SK-N-SH (cell line): ENCODE data around the gene TRIM28. TPM values are rescaled to one million over a fixed set of nuclear protein-coding genes. Genes with fewer than 3 reads are reported as not detected.
A peak's percentile ranks its signal among the peaks of the same experiment; 100 is the strongest.
"Not testable (repeated sequence)": the region's sequence is repeated elsewhere in the genome, so short reads cannot be mapped to it uniquely, and the experiment has no call there.

Experiments
- CTCF ChIA-PET: fragments of 300-600, 350-600 bp; formaldehyde crosslinking; extraction: SDS; loops from one replicate; lab custom pipeline; 2021; lab: Yijun Ruan, JAX
- POLR2A ChIA-PET: fragments of 350-600 bp; sonication (Branson Sonifier 250); formaldehyde crosslinking; extraction: SDS; loops from one replicate; lab custom pipeline; 2020; ENCODE audit warnings: antibody characterized with exemption, inconsistent platforms; lab: Yijun Ruan, JAX
- DNase-seq: peaks from one replicate; pipeline ENCODE4 v3.0.0; 2012
- H2AFZ ChIP-seq: fragments of 200-600 bp; sonication (generic); 2 replicates; pipeline ENCODE4 v1.8.1; 2016; ENCODE audit warnings: antibody characterized with exemption, mild to moderate bottlenecking, low read depth
- H3F3A ChIP-seq: fragments of 200-600 bp; sonication (generic); replicated peaks from 2 replicates; pipeline ENCODE3; 2016; ENCODE audit warnings: antibody characterized with exemption, mild to moderate bottlenecking; ENCODE audit not compliant: insufficient read depth
- H3K27ac ChIP-seq, 2 experiments: fragments of 200-500 bp in 1 of 2; fragments of 200-600 bp in 1 of 2; sonication (Bioruptor generic) in 1 of 2; sonication (generic), shearing (Covaris generic) in 1 of 2; 2 replicates each; pipeline versions ENCODE4 v1.5.1 to v1.6.1; 2014 to 2016; ENCODE audit warnings: low read depth in 2 of 2, inconsistent platforms in 1 of 2, low read length in 1 of 2, mild to moderate bottlenecking in 1 of 2, mixed read lengths in 1 of 2
- H3K27me3 ChIP-seq: fragments of 200-600 bp; sonication (generic), shearing (Covaris generic); 2 replicates; pipeline ENCODE4 v1.6.1; 2016; ENCODE audit warnings: mixed run types; ENCODE audit not compliant: insufficient read depth
- H3K36me3 ChIP-seq, 2 experiments: fragments of 200-500 bp in 1 of 2; fragments of 200-600 bp in 1 of 2; sonication (Bioruptor generic) in 1 of 2; sonication (generic) in 1 of 2; replicated peaks in 1 of 2; 2 replicates each; pipeline versions ENCODE3 to v1.5.1; 2014 to 2016; ENCODE audit warnings: low read length in 1 of 2, mild to moderate bottlenecking in 1 of 2; ENCODE audit not compliant: insufficient read depth in 2 of 2, control insufficient read depth in 1 of 2
- H3K4me1 ChIP-seq, 2 experiments: fragments of 200-500 bp in 1 of 2; fragments of 200-600 bp in 1 of 2; sonication (Bioruptor generic) in 1 of 2; sonication (generic), shearing (Covaris generic) in 1 of 2; 2 replicates each; pipeline versions ENCODE4 v1.5.1 to v1.6.1; 2014 to 2016; ENCODE audit warnings: low read depth in 1 of 2, low read length in 1 of 2, mixed run types in 1 of 2; ENCODE audit not compliant: insufficient read depth in 2 of 2, control insufficient read depth in 1 of 2
- H3K4me2 ChIP-seq: fragments of 200-600 bp; sonication (generic), shearing (Covaris generic); 2 replicates; pipeline ENCODE4 v1.6.1; 2017; ENCODE audit warnings: mixed run types
- H3K4me3 ChIP-seq, 2 experiments: fragments of 200-500 bp in 1 of 2; fragments of 200-600 bp in 1 of 2; sonication (Bioruptor generic) in 1 of 2; sonication (generic), shearing (Covaris generic) in 1 of 2; 2 replicates each; pipeline versions ENCODE4 v1.5.1 to v1.8.1; 2014 to 2016; ENCODE audit warnings: low read depth in 2 of 2, inconsistent platforms in 1 of 2, low read length in 1 of 2, mild to moderate bottlenecking in 1 of 2, mixed read lengths in 1 of 2, moderate library complexity in 1 of 2
- H3K79me2 ChIP-seq: fragments of 200-600 bp; sonication (generic); 2 replicates; pipeline ENCODE4 v1.8.1; 2017; ENCODE audit warnings: mild to moderate bottlenecking; ENCODE audit not compliant: insufficient read depth
- H3K9ac ChIP-seq: fragments of 200-600 bp; sonication (generic); 2 replicates; pipeline ENCODE4 v1.6.1; 2017; ENCODE audit warnings: mixed run types
- H3K9me2 ChIP-seq: fragments of 200-600 bp; sonication (generic); 2 replicates; pipeline ENCODE4 v1.6.1; 2017; ENCODE audit warnings: mixed run types
- H3K9me3 ChIP-seq: fragments of 200-600 bp; sonication (generic); 2 replicates; pipeline ENCODE4 v1.6.1; 2017; ENCODE audit warnings: mixed run types, mild to moderate bottlenecking, moderate library complexity
- H4K20me1 ChIP-seq: fragments of 200-600 bp; sonication (generic); 2 replicates; pipeline ENCODE4 v1.6.1; 2017; ENCODE audit warnings: mild to moderate bottlenecking, mixed run types; ENCODE audit not compliant: insufficient read depth
- MEF2A ChIP-seq: IDR thresholded peaks from 2 replicates; pipeline ENCODE4 v1.4.0; 2012; ENCODE audit warnings: low read depth, borderline replicate concordance
- YY1 ChIP-seq: IDR thresholded peaks from 2 replicates; pipeline ENCODE4 v1.4.0; 2012; ENCODE audit warnings: low read depth, mild to moderate bottlenecking
- WGBS: methylation state at CpG from one replicate; pipeline ENCODE4 v1.1.6; 2017; ENCODE audit warnings: low lambda C conversion rate; 5-methylcytosine and 5-hydroxymethylcytosine counted together
- polyA plus RNA-seq, 3 experiments: library from polyadenylated mRNA; depleted of rRNA; stranded (reverse); fragments of >200 nt; gene quantifications; 2 replicates each; pipeline ENCODE4 v1.2.3, GENCODE V29; 2012
- TF ChIP-seq, protein P1 (sequence below): IDR thresholded peaks from 2 replicates; pipeline ENCODE4 v1.4.0; 2012; ENCODE audit warnings: low read depth, borderline replicate concordance

The TRIM28 gene
- polyA plus RNA-seq, 1 of the 3 experiments (the other 2 are of a cell fraction) = 594 TPM

DNA sequence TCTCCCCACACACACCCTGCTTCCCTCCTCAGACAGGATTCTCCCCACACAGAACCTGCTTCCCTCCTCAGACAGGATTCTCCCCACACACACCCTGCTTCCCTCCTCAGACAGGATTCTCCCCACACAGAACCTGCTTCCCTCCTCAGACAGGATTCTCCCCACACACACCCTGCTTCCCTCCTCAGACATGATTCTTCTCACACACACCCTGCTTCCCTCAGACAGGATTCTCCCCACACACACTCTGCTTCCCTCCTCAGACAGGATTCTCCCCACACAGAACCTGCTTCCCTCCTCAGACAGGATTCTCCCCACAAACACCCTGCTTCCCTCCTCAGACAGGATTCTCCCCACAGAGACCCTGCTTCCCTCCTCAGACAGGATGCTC lies 4.7 kb upstream of the TRIM28 start:
- H3K4me2 ChIP-seq, H3K79me2 ChIP-seq, H4K20me1 ChIP-seq, H3K9me3 ChIP-seq, DNase-seq, H3F3A ChIP-seq, H3K27ac ChIP-seq, H2AFZ ChIP-seq, POLR2A ChIA-PET, H3K4me3 ChIP-seq, H3K27me3 ChIP-seq, H3K9me2 ChIP-seq, H3K9ac ChIP-seq, H3K4me1 ChIP-seq, CTCF ChIA-PET, H3K36me3 ChIP-seq: not testable (repeated sequence)

DNA sequence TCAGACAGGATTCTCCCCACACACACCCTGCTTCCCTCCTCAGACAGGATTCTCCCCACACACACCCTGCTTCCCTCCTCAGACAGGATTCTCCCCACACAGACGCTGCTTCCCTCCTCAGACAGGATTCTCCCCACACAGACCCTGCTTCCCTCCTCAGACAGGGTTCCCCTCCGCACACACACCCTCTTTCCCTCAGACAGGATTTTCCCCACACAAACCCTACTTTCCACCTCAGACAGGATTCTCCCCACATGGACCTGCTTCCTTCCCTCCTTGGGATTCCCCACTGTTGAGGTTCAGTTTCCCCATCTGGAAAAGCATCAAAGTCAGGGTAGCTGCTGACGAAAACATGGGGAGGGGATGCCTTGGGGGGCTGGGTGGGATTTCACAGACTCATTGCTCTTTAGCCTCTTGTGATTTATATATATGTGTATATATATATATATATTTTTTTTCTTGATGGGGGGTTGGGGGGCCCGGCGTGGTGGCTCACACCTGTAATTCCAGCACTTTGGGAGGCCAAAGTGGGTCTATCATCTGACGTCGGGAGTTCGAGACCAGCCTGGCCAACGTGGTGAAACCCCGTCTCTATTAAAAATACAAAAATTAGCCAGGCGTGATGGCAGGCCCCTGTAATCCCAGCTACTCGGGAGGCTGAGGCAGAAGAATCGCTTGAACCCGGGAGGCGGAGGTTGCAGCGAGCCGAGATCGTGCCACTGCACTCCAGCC lies 1.1 kb upstream of the TRIM28 start:
- 53% methylated on average over 18 of the region's 18 CpGs for WGBS
- peaks cover 33% of the 10 kb centered on the region for H3K79me2 ChIP-seq
- H3K27ac ChIP-seq = peak overlapping the region in 1 of 2 experiments; percentile 91; a peak in 1 of 4 replicates
- H3K36me3 ChIP-seq = peaks cover 15 to 23% of the 10 kb centered on the region in 2 experiments
- H3K9me2 ChIP-seq, H3K9me3 ChIP-seq, H3F3A ChIP-seq, DNase-seq, H3K27me3 ChIP-seq: not testable (repeated sequence)
- H2AFZ ChIP-seq = peak overlapping the region; percentile 71; the same call in 1 of the 2 replicates
- CTCF ChIA-PET = interaction anchor here (2.0 kb wide), 1 partner anchor 23 kb away, joined by 29 read pairs; the partner anchor contains the start of gene ZBTB45
- H3K4me2 ChIP-seq = peak overlapping the region; percentile 75; the same call in 1 of the 2 replicates
- POLR2A ChIA-PET = interaction anchor here (1.2 to 4.0 kb wide), 6 partner anchors 11 to 180 kb away, joined by 3 to 45 read pairs (median 15); partner anchors contain the start of genes CHMP2A, UBE2M, ZBTB45 and ZNF497
- H3K4me3 ChIP-seq = peak overlapping the region in 1 of 2 experiments; percentile 97; a peak in 2 of 4 replicates
- H3K9ac ChIP-seq = peak overlapping the region; percentile 74; the same call in 1 of the 2 replicates
- peaks cover 11 to 20% of the 10 kb centered on the region in 2 experiments; a peak in 3 of 4 replicates for H3K4me1 ChIP-seq
- H4K20me1 ChIP-seq = peaks cover 32% of the 10 kb centered on the region

DNA sequence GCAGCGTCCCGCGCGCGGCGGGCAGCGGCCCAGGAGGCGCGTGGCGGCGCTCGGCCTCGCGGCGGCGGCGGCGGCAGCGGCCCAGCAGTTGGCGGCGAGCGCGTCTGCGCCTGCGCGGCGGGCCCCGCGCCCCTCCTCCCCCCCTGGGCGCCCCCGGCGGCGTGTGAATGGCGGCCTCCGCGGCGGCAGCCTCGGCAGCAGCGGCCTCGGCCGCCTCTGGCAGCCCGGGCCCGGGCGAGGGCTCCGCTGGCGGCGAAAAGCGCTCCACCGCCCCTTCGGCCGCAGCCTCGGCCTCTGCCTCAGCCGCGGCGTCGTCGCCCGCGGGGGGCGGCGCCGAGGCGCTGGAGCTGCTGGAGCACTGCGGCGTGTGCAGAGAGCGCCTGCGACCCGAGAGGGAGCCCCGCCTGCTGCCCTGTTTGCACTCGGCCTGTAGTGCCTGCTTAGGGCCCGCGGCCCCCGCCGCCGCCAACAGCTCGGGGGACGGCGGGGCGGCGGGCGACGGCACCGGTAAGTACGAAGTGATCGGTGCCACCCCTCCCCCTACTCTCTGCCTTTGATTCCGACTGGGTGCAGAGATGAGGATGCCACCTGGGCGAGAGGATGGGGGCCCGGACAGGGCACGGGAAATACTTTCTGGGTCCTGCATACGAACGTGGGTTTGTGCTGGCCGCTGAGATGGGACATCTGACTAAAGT lies 874 bp downstream of the TRIM28 start:
- peaks cover 11 to 20% of the 10 kb centered on the region in 2 experiments; a peak in 3 of 4 replicates for H3K4me1 ChIP-seq
- peaks cover 51% of the 10 kb centered on the region for H3K79me2 ChIP-seq
- ChIA-PET CTCF (interaction anchor here (1.3 to 2.3 kb wide), 4 partner anchors 10 to 31 kb away, joined by 4 to 10 read pairs (median 5); partner anchors contain the start of genes CHMP2A and ZBTB45), POLR2A (interaction anchor here (0.9 to 4.0 kb wide), 5 partner anchors 9 to 68 kb away, joined by 3 to 45 read pairs (median 23); partner anchors contain the start of genes CHMP2A, UBE2M and ZBTB45)
- peak overlapping the region; percentile 99 for H3K4me2 ChIP-seq
- H3K27me3 ChIP-seq = no peaks in the 10 kb centered on the region
- no peak overlapping the region for H2AFZ ChIP-seq
- peaks cover 51% of the 10 kb centered on the region for H4K20me1 ChIP-seq
- H3K9ac ChIP-seq = peak overlapping the region; percentile 82
- TF ChIP-seq, protein P1, sequence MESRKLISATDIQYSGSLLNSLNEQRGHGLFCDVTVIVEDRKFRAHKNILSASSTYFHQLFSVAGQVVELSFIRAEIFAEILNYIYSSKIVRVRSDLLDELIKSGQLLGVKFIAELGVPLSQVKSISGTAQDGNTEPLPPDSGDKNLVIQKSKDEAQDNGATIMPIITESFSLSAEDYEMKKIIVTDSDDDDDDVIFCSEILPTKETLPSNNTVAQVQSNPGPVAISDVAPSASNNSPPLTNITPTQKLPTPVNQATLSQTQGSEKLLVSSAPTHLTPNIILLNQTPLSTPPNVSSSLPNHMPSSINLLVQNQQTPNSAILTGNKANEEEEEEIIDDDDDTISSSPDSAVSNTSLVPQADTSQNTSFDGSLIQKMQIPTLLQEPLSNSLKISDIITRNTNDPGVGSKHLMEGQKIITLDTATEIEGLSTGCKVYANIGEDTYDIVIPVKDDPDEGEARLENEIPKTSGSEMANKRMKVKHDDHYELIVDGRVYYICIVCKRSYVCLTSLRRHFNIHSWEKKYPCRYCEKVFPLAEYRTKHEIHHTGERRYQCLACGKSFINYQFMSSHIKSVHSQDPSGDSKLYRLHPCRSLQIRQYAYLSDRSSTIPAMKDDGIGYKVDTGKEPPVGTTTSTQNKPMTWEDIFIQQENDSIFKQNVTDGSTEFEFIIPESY = no peak
- TF ChIP-seq MEF2A (no peak), YY1 (peak; percentile 54; the same call in 1 of the 2 replicates)
- H3K27ac ChIP-seq = peak overlapping the region; percentile 91 to 97
- WGBS = 1% methylated on average over 12 of the region's 92 CpGs
- H3K4me3 ChIP-seq = peak overlapping the region; percentile 94 to 97
- H3K36me3 ChIP-seq = peaks cover 31 to 42% of the 10 kb centered on the region in 2 experiments
- H3F3A ChIP-seq = peaks cover 12% of the 10 kb centered on the region
- H3K9me2 ChIP-seq = no peaks in the 10 kb centered on the region
- no peaks in the 10 kb centered on the region for H3K9me3 ChIP-seq
- peak; percentile 96 for DNase-seq
